ENCODE measurements around the gene ERFL.

Gene ERFL

DNA sequence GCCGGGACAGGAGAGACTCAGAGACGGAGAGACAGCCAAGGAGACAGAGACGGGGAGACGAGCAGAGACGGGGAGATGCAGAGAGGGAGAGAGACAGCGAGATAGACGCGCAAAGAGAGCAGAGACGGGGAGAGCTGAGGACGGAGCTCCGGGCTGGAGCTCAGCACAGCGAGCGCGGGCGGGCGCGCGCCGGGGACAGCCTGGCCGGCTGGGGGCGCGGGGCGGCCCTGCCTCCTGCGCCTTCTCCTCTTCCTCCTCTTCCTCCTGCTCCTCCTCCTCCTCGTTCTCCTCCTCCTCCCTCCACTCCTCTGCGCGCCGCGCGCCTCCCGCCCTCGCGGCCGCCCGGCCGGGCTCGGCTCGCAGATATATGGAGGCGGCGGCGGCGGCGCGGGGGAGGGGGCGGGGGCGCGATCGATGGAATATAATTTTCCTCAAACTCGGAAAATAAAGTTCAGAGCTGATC lies at the start of gene ERFL:
ERFL (minus strand) TSS at position 229 of the 463 bp plus-strand sequence. CDS start 15,530 bp downstream, outside the sequence.
- DNase-seq (ENCODE audit: low read depth in 2 of 2), result peak in 1 of 2 donors; percentile 25

DNA sequence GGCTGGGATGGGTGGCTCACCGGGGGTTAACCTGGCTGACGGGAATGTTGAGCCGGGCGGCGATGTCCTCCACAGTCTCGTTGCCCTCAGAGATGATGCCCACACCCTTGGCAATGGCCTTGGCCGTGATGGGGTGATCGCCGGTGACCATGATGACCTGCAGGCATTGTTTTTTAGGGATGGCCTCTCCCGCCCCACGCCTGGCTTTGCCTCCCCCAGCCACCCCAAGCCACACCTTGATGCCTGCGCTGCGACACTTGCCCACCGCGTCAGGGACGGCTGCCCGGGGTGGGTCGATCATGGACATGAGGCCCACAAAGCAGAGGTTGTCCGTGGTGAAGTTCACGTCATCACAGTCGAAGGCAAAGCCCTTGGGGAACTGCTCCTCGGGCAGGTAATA lies 49.7 kb upstream of the ERFL start:
- DNase-seq (ENCODE audit: low read depth in 2 of 2), result no peak

DNA sequence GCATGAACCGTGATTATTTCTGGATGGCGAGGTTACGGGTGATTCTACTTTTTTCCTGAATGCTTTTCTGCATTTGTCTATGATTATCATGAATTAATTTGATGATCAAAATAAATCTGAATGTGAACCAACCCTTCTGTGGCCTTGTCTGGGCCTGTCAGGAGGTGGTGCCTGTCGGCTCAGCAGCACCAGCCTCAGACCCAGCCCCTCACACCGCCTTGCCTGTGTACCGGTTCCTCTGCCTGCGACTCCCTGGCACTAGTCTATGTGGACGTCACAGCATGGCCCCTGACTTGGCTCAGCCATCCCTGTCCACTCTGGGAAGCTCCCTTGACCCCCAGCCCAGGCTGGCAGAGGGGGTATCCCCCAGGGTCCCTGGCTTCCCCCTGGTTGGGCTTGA lies 46.4 kb upstream of the ERFL start:
- no peak for DNase-seq (ENCODE audit: low read depth in 2 of 2)

DNA sequence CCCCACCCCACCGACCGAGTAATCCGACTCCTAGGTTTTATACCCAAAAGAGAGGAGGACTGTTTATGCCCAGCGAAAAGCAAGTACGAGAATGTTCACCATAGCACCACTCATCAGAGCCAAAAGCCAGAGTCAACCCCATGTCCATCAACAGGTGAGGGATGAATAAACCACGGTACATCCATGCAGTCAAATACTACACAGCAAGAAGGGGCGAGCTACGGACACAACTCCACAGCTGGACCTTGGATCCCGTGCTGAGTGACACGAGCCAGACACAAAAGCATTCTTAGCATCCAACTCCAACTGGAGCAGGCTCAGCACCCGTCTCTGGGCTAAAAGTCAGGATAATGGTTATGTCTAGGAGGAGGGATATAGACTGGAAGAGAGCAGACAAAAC lies 43.1 kb upstream of the ERFL start:
- no peak for DNase-seq (ENCODE audit: low read depth in 2 of 2)

DNA sequence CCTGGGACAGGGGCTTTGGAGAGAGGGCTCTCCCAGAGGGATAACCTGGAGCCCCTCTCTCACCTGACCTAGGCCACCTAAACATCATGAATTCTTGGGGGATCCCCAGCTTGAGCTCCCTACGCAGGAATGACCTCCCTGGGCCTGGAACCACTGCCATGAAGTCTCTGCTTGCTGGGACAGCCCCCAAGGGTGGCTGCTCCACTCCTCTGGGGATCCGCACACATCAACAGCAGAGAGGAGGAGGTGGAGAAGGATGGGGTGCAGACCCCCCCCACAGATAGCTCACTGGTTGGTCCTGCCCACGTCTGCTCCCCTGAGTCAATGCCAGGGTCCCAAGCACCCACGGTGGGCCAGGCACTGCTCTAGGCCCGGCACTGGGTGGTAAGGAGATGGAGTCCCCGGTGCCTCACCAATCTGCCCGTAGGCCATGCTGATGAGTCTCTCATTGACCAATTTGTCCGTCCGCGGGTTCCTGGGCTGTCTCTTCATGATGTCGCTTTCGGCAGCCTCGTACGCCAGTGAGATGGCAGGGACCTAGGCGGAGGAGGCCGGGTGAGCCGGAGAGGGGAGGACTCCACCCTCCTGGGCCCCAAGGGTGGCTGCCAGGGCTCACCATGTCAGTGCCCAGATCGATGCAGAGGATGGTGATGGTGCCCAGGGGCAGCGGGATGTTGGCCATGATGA lies 41.7 kb upstream of the ERFL start:
- DNase-seq (ENCODE audit: low read depth in 2 of 2), result no peak

DNA sequence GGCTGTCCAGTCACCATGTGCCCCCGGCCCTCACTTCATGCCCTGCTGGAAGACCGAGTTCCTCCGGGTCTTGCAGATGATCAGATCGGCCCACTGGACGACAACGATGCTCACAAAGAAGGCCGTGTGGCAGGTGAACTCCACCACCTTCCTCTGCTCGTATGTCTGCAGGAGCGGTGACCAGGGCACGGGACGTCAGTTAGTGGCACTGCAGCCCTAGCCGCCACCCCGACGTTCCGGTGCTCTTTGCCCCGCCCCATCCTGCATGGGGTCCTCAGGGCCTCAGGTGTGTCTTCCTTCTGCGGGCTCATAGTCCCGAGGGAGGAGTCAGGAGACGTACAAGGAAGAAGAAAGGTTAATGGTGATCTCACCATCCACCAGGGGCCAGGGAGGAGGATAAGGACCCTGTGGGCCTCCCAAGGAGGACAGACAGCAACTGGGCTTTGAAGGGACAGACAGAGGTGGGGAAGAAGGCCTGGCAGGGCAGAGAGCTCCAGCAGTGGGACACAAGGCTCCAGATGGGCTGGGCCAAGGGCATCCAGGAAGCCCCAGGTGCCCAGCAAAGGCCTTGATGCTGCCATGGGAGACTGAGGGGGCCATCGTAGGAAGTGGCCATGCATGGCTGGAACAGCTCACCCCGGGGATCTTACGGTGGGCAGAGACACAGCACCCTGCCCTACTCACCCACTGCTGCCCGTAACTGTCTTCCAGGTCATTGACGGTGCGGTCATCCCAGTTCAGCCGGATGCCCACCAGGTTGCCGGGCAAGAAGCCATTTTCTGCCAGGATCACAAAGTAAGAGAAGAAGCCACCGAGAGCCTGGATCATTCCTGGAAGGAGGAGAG lies 40.7 kb upstream of the ERFL start:
- DNase-seq (ENCODE audit: low read depth in 2 of 2), result no peak

DNA sequence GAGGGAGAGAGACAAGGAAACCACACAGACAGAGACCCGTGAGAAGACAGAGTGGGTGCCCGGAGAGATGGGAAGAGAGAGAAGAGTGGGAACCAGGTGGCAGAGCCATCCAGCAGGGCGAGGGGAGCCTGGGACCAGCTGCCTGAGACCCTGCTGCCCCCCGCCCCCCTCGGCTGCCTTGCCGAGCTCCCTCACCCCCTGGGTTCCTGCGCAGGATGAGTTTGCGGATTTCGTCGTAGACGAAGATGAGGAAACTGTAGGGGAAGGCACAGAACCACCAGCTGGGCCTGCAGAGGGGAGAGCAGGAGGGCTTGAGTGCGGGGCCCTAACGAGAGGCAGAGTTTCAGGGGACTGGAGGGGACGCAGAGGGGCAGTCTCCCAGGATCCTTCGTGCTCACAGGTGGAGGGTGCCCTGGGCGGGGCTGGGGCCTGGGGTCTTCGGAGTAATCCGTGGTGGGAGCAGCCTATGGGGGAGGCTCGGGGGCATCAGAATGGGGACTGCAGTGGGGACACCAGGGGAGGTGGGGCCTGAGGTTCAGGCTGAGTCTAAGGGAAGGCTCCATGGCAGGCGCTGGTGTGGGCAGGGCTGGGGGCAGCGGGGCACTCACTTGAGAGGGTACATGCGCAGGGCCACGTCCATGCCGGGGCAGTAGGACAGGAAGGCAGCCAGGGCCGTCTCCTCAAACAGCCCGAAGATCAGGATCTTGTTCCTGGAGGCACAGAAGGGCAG lies 39.0 kb upstream of the ERFL start:
- no peak for DNase-seq (ENCODE audit: low read depth in 2 of 2)

DNA sequence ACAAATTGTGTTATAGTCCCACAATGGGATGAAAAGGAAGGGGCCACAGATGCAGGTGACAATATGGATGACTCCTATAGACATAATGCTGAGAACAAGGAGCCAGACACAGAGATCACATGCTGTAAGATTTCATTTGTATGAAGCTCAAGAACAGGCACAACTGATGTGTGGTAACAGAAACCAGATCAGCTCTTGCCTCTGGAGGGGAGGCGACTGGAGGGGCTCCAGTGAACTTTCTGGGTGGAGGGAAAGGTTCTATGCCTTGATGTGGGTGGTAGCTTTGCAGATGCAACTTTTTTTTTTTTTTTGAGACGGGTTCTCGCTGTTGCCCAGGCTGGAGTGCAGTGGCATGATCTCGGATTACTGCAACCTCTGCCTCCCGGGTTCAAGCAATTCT lies 36.9 kb upstream of the ERFL start:
- DNase-seq (ENCODE audit: low read depth in 2 of 2), result no peak

DNA sequence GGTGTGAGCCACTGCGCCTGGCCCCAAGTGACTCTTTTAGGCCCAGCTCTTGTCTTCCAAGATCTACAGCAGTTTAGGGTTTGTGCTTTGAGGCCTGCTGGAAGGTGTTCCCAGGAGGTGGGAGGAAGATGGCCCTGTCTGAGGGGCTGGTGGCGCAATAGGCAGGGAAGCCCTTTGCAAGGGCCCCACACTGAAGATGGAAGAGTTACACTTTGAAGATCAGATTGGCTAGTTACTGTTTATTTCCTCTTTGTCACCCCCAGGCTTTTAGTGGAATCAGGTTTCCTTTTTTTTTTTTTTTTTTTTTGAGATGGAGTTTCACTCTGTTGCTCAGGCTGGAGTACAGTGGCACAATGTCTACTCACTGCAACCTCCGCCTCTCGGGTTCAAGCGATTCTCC lies 32.7 kb upstream of the ERFL start:
- no peak for DNase-seq (ENCODE audit: low read depth in 2 of 2)

DNA sequence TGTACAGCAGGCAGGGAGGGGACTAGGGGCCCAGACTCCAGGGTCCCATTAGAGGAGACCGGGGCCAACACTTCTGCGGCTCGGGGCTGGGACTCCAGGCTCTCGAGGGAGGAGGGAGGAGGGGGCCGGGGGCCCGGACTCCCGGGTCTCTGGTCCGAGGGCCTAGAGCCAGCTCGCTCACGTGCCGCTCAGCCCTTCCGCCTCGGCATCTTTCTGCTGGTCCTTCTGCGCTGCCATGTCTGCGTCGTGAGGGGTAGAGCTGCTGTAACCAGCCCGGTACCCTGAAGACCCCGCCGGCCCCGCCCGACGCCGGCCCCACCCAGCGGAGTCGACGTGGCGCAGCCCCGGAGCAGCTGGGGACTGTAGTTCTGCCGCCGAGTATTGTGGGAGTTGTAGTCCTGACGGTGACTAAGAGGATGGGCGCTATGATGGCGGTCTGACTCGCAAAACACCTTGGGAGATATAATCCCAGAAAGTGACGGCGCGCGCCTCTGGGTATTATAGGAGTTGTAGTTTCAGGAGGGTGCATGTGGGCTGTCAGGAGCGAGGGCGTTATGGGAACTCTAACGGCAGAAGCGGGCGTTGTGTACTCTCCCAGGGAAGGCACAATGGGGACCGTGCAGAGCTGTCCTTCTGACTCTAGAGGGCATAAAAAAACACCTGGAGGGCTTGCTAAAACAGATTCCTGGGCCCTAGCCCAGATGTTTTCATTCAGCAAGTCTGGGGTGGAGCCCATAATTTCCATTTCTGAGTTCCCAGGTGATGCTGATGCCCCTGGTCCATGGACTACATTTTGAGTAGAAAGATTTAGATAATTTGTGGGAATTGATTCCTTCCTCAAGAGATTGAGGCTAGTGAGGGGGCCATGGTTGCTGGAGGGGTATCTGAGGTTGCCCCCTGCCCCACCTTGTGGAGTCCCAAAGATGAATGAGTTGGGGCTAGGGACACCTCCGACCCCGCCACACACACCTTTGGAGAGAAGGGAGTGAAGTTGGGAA lies 31.1 kb upstream of the ERFL start, which contains the start of gene RABAC1:
RABAC1 (minus strand) TSS at position 266 of the 998 bp plus-strand sequence; CDS start at position 237, 29 bp downstream.
- DNase-seq (ENCODE audit: low read depth in 2 of 2), result peak; percentile 81 to 84

DNA sequence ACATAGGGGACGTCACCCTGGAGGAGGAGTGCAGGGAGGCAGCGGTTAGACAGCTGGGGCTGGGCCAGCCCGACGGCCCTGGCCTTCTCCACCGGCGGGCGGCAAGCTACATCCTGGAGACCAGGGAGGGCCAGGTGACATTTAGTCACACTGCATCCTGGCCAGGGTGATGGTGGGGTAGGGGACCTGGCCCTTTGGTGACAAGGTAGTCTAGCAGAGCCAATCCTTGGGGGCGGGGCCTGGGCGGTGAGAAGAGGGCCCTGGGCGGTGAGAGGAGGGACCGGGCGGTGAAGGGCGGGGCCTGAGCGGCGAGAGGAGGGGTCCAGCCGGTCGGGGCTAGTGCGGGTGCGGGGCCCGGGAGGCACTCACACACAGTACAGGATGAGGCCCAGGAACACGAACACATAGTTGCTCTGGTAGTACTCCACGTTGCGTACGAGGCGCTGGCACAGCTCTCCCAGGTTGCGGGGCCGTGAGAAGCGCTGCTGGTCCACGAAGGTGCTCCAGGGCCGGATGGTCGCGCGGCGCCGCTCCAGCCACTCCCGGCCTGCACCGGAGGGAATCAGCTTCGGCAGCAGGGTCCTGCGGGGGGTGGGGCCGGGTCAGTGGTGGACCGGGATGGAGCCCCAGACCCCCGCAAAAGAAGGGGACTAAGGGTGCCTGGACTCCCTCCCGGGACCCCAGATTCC lies 30.3 kb upstream of the ERFL start:
- DNase-seq (ENCODE audit: low read depth in 2 of 2), result peak; percentile 82 to 87

DNA sequence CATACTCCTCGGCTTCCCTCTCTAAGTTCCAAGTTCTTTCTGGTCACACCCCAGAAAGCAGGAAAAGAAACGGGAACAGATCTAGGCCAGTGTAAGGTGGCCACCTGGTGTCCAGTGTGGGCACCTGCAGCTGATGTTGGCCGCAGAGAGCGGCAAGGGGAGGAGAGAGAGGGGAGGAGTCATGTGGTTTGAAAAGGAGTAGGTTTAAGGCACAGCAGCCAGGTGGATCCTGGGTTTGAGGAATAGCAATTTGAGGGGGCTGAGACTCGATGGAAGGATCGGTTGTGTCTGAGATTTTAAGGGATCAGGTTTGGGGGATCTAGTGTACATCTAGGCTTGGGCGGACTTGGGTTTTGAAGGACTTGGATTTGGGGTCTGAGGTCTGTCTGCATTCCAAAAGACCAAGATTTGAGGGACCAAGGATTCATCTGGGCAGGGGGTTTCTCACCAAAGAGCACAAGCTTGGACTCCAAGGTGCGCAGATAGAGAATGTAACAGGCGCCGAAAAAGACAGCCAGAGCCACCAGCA lies 29.7 kb upstream of the ERFL start:
- peak in 1 of 2 donors; percentile 41 for DNase-seq (ENCODE audit: low read depth in 2 of 2)

DNA sequence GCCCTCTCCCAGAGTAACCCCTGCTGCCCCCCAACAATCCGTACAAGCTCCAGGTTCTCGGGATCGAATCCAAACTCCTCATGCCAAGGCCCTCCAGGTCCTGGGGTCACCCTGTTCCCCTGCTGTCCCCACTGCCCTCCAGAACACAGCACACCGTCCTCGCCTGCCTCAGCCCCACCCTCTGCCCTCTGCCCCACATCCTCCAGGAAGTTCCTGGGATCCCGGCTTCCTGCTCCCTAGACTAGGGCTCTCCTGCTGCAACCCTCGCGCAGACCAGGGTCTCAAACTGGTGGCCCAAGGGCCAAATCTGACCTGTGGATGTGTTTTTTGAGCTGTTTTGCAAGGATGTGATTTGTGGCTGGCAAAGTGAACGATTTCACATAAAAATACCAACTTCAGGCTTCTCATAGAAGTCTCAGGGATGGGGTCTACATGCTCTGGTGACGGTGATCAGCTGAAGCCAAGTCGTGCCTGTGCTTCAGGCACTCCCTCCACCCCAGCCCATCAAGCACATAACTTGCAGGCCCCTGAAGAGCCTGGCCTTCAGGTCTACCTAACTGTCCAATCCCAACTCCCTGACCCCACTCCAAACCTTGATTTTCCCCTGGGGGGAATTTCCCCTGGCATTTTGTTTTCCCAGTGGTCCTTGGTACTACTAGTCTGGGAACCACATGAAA lies 29.1 kb upstream of the ERFL start:
- DNase-seq (ENCODE audit: low read depth in 2 of 2), result no peak

DNA sequence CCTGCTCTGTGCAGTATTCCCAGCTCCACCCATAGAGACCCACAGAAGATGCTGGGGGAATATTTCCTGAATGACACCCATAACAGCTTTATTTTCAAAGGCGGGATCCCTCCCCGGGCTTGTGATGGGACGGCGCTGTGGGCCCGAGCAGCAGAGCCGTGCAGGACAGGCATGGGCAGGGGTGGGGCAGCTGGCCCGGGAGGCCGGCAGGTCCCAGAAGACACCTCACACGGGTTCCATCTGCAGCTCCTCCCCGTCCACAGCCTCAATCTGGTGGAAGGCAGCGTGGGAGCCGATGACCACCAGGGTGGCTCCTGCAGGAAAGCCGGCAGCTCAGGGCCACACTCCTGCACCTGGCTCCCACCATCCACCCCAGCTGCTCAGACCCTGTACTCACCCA lies 28.4 kb upstream of the ERFL start:
- no peak for DNase-seq (ENCODE audit: low read depth in 2 of 2)

DNA sequence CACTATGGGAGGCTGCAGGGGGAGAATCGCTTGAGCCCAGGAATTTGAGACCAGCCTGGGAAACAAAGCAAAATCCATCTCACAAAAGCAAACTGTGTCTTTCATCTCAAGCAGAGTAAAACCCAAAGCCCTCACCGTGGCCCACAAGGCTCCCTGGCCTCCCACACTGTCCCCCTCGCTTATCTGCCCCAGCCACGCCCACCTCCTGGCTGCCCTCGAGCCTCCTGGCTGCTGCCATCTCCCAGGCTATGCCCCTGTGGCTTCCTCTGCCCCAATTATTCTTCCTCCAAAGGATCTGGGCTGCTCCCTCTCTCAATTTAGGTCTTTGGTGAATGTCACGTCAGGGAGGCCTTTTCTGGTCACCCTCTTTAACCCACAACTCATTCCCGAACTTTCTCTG lies 27.3 kb upstream of the ERFL start:
- no peak for DNase-seq (ENCODE audit: low read depth in 2 of 2)

DNA sequence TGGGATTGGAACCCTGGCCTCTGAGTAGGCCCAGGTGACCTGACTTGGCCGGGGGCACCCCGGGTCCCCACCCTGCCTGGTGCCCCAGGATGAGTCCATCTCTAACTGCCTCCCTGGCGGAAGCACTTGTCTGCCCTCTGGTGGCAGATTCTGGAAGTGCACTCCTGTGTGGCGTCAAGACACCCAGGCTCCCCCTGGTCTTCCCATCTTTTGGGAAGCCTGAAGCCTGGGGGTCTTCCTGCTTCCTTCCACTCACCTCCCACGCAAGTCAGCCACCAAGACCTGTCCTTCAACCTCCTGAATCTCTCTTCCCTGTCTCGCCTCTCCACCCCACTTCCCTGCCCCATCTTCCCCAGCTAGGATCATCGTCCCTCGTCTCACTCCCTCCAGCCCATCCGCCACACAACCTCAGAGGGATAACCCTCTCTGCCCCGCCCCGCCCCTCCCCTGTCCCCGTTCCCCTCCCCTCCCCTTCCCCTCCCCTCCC lies 23.5 kb upstream of the ERFL start:
- peak; percentile 83 to 94 for DNase-seq (ENCODE audit: low read depth in 2 of 2)

DNA sequence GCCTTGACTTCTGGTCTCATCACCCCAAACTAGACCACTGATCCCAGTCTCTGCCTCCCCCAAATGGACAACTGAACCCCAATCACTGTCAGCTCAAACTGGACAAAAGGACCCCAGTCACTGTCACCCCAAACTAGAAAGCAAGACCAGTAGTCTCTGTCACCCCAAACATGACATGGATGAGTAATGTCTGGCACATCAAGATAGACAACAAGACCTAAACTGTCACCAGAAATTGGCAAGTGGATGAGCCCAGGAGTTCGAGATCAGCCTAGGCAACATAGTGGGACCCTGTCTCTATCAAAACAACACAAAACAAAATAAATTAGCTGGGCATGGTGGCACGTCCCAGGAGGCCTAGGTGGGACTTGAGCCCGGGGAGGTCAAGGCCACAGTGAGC lies 18.8 kb upstream of the ERFL start:
- DNase-seq (ENCODE audit: low read depth in 2 of 2), result no peak

DNA sequence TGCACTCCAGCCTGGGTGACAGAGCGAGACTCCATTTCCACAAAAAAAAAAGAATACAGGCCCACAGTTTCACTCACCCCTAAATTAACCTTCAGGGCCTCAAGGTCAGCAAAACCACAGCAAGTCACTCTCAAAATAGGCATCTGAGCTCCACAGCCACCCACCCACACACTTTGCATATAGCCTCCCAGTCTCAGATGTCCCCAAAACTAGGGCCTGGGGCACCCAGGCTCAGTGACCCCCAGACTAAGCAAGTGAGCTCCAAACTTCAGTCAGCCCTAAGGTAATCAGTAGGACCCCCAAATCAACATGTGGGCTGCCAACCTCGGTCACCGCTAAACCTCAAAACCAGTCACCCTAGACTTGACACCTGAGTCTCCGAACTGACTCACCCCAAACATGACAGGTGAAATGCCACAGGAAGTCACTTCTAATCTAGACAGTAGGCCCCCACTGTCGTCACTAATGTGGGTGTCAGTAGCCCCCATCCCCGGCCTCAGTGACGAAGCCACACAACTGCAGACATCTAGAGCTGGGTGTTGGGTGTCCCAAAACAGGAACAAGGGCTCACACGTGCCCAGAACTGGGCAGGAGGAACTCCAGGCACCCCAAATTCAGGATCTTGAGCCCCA lies 17.0 kb upstream of the ERFL start:
- peak; percentile 76 to 81 for DNase-seq (ENCODE audit: low read depth in 2 of 2)

DNA sequence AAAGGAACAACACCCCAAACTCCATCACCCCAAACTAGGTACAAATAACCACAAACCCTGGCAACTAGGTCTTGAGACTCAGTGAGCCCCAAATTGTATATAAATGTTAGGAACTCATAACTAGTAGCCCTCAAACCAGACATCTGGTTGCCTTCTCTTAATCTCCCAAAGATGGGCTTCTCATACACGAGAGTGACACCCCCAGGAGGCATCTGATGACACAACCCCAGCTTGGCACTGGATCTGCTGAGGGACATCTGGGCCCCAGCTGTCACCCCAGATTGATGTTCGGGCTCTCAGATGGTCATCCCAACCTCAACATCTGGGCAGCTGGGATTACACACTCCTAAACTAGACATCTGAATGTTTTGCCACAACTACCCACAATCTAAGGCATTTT lies 16.1 kb upstream of the ERFL start:
- DNase-seq (ENCODE audit: low read depth in 2 of 2), result no peak
